GM10266 (cell line): ENCODE results near the gene LRRC71.
A peak's percentile ranks its signal among the peaks of the same experiment; 100 is the strongest.

Source experiments
- DNase-seq: peaks from one replicate; pipeline ENCODE4 v3.0.0; 2012; ENCODE audit errors: extremely low spot score
- CTCF ChIP-seq: IDR thresholded peaks from 2 replicates; pipeline ENCODE4 v1.5.1; 2012; ENCODE audit warnings: mild to moderate bottlenecking, low read depth; ENCODE audit not compliant: control insufficient read depth, insufficient read depth; ENCODE audit errors: missing control alignments

LRRC71 gene

GRCh38 chr1:156920233-156921052 is at the start of gene LRRC71:
TSS of gene LRRC71 (plus strand) at chr1:156920632. CDS start at chr1:156920804, 172 bp downstream.
- TF ChIP-seq CTCF = peak; percentile 67
- DNase-seq = peak; percentile 77

GRCh38 chr1:156873659-156874058 is 46.8 kb upstream of the LRRC71 start:
- no peak for TF ChIP-seq CTCF
- no peak for DNase-seq

GRCh38 chr1:156874142-156874541 is 46.3 kb upstream of the LRRC71 start:
- no peak for DNase-seq
- TF ChIP-seq CTCF = no peak

GRCh38 chr1:156874572-156875340 is 45.7 kb upstream of the LRRC71 start:
- no peak for TF ChIP-seq CTCF
- no peak for DNase-seq

GRCh38 chr1:156875341-156875615 is 45.2 kb upstream of the LRRC71 start:
- DNase-seq = no peak

GRCh38 chr1:156876281-156876680 is 44.2 kb upstream of the LRRC71 start:
- TF ChIP-seq CTCF = no peak
- DNase-seq = no peak

More at GRCh38 chr1:156875341-156875615, 45.2 kb upstream of the LRRC71 start:
- TF ChIP-seq CTCF = no peak
